ENCODE results near the gene CYTH1. TPM values are rescaled to one million over a fixed set of nuclear protein-coding genes. Genes with fewer than 3 reads are reported as not detected.

CYTH1 gene
- polyA plus RNA-seq, 1 of the 3 experiments (the other 2 are of a cell fraction) = 23.8 TPM

GRCh38 chr17:78794399-78794798, 12.3 kb upstream of the CYTH1 start:
- peaks cover 42 to 55% of the 10 kb centered on the region in 2 experiments for H3K36me3 ChIP-seq (replicated peaks in 1 of 2; ENCODE audit: control insufficient read depth in 1 of 2, insufficient read depth in 2 of 2, low read length in 1 of 2)
- H3K27me3 ChIP-seq (ENCODE audit: insufficient read depth) = no peaks in the 10 kb centered on the region
- CTCF ChIA-PET = interaction anchor here (1.4 kb wide), 1 partner anchor 86 kb away, joined by 6 read pairs; no protein-coding TSS in a partner anchor
- H3K9ac ChIP-seq = no peak overlapping the region
- H3K4me2 ChIP-seq = no peak overlapping the region
- 0 out of 2 replicates have a peak, but pooled peaks cover 3% of the 10 kb centered on the region for H3K79me2 ChIP-seq (ENCODE audit: insufficient read depth)
- no peaks in the 10 kb centered on the region for H4K20me1 ChIP-seq (ENCODE audit: insufficient read depth)
- 94% methylated on average over 16 of the region's 16 CpGs for WGBS (ENCODE audit: low lambda C conversion rate)
- POLR2A ChIA-PET = no interaction called here
- H3K9me3 ChIP-seq = no peaks in the 10 kb centered on the region
- H3K4me3 ChIP-seq (ENCODE audit: low read depth in 2 of 2, low read length in 1 of 2) = no peak overlapping the region
- H3K27ac ChIP-seq (ENCODE audit: low read depth in 2 of 2, low read length in 1 of 2) = no peak overlapping the region
- H3F3A ChIP-seq (replicated peaks; ENCODE audit: insufficient read depth) = peaks cover 25% of the 10 kb centered on the region
- H3K9me2 ChIP-seq = no peaks in the 10 kb centered on the region
- TF ChIP-seq MEF2A (IDR thresholded peaks at IDR 0.05; ENCODE audit: borderline replicate concordance, low read depth) = no peak
- no peak for TF ChIP-seq JUND (IDR thresholded peaks at IDR 0.05)
- no peak for TF ChIP-seq FOXM1 (IDR thresholded peaks at IDR 0.05; ENCODE audit: low read depth)
- no peak for TF ChIP-seq NRF1 (IDR thresholded peaks at IDR 0.05; ENCODE audit: low read depth, low read length)
- TF ChIP-seq, protein P1, sequence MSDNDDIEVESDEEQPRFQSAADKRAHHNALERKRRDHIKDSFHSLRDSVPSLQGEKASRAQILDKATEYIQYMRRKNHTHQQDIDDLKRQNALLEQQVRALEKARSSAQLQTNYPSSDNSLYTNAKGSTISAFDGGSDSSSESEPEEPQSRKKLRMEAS (IDR thresholded peaks at IDR 0.05; ENCODE audit: low read depth) = no peak
- no peak for TF ChIP-seq GATA2 (CRISPR knock-in tag; IDR thresholded peaks at IDR 0.05)
- no peak for TF ChIP-seq SIN3A (IDR thresholded peaks at IDR 0.05; ENCODE audit: borderline replicate concordance, low read depth, low read length)
- no peak for TF ChIP-seq PBX3 (IDR thresholded peaks at IDR 0.05)
- no peak for TF ChIP-seq GABPA (IDR thresholded peaks at IDR 0.05; ENCODE audit: low read depth)
- no peak for TF ChIP-seq POLR2AphosphoS5 (IDR thresholded peaks at IDR 0.05; ENCODE audit: low read depth, low read length)
- no peak for TF ChIP-seq MXI1 (IDR thresholded peaks at IDR 0.05; ENCODE audit: low read depth, low read length)
- no peak for TF ChIP-seq FOSL2 (IDR thresholded peaks at IDR 0.05; ENCODE audit: borderline replicate concordance, low read depth)
- no peak for TF ChIP-seq ELF1 (IDR thresholded peaks at IDR 0.05)
- TF ChIP-seq TAF1 (IDR thresholded peaks at IDR 0.05; ENCODE audit: borderline replicate concordance, low read depth, low read length) = no peak
- TF ChIP-seq NFIC (IDR thresholded peaks at IDR 0.05; ENCODE audit: borderline replicate concordance) = no peak
- no peak for TF ChIP-seq SMC3 (IDR thresholded peaks at IDR 0.05; ENCODE audit: low read depth, low read length)
- no peak for DNase-seq
- peaks cover 16 to 17% of the 10 kb centered on the region in 2 experiments; a peak in 2 of 4 replicates for H3K4me1 ChIP-seq (ENCODE audit: control insufficient read depth in 1 of 2, insufficient read depth in 2 of 2, low read depth in 1 of 2, low read length in 1 of 2)
- no peak overlapping the region for H2AFZ ChIP-seq (ENCODE audit: low read depth)

GRCh38 chr17:78793968-78794367, 11.9 kb upstream of the CYTH1 start:
- Histone ChIP-seq H3K9ac (no peak overlapping the region), H3K79me2 (ENCODE audit: insufficient read depth) (0 out of 2 replicates have a peak, but pooled peaks cover under 1% of the 10 kb centered on the region), H3K4me3 (ENCODE audit: low read depth in 2 of 2, low read length in 1 of 2) (no peak overlapping the region), H3K9me3 (no peaks in the 10 kb centered on the region), H4K20me1 (ENCODE audit: insufficient read depth) (no peaks in the 10 kb centered on the region), H3K27me3 (ENCODE audit: insufficient read depth) (no peaks in the 10 kb centered on the region), H3K4me2 (no peak overlapping the region), H3K4me1 (ENCODE audit: control insufficient read depth in 1 of 2, insufficient read depth in 2 of 2, low read depth in 1 of 2, low read length in 1 of 2) (peaks cover 20% of the 10 kb centered on the region in 2 experiments; a peak in 2 of 4 replicates), H2AFZ (ENCODE audit: low read depth) (no peak overlapping the region), H3K9me2 (no peaks in the 10 kb centered on the region), H3F3A (replicated peaks; ENCODE audit: insufficient read depth) (peaks cover 25% of the 10 kb centered on the region), H3K36me3 (replicated peaks in 1 of 2; ENCODE audit: control insufficient read depth in 1 of 2, insufficient read depth in 2 of 2, low read length in 1 of 2) (peaks cover 37 to 51% of the 10 kb centered on the region in 2 experiments), H3K27ac (ENCODE audit: low read depth in 2 of 2, low read length in 1 of 2) (no peak overlapping the region)
- TF ChIP-seq EP300 (IDR thresholded peaks at IDR 0.05; ENCODE audit: borderline replicate concordance in 1 of 2, low read depth in 1 of 2, low read length in 1 of 2) (no peak), RCOR1 (IDR thresholded peaks at IDR 0.05; ENCODE audit: low read length) (no peak), SMC3 (IDR thresholded peaks at IDR 0.05; ENCODE audit: low read depth, low read length) (no peak), CTCF (IDR thresholded peaks at IDR 0.05) (no peak), TAF1 (IDR thresholded peaks at IDR 0.05; ENCODE audit: borderline replicate concordance, low read depth, low read length) (no peak), TCF12 (IDR thresholded peaks at IDR 0.05) (no peak), EZH2phosphoT487 (IDR thresholded peaks at IDR 0.05; ENCODE audit: borderline replicate concordance, low read depth) (no peak)
- TF ChIP-seq, protein P1 (IDR thresholded peaks at IDR 0.05; ENCODE audit: low read depth) = no peak
- TF ChIP-seq, protein P2, sequence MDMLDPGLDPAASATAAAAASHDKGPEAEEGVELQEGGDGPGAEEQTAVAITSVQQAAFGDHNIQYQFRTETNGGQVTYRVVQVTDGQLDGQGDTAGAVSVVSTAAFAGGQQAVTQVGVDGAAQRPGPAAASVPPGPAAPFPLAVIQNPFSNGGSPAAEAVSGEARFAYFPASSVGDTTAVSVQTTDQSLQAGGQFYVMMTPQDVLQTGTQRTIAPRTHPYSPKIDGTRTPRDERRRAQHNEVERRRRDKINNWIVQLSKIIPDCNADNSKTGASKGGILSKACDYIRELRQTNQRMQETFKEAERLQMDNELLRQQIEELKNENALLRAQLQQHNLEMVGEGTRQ (IDR thresholded peaks at IDR 0.05; ENCODE audit: borderline replicate concordance, low read depth, low read length) = no peak
- 88% methylated on average over 6 of the region's 6 CpGs for WGBS (ENCODE audit: low lambda C conversion rate)
- POLR2A ChIA-PET = no interaction called here
- no peak for DNase-seq
- CTCF ChIA-PET = interaction anchor here (0.7 kb wide), 1 partner anchor 177 kb away, joined by 4 read pairs; no protein-coding TSS in a partner anchor
